K562 (cell line): ENCODE data around the gene CPNE1. TPM values are rescaled to one million over a fixed set of nuclear protein-coding genes. Genes with fewer than 3 reads are reported as not detected.
A peak's percentile ranks its signal among the peaks of the same experiment; 100 is the strongest.

Experiments
- ARID2 ChIP-seq: fragments of 450-650 bp; IDR thresholded peaks from 2 replicates; pipeline ENCODE4 v1.6.1; 2017; ENCODE audit warnings: antibody characterized with exemption, mild to moderate bottlenecking
- ARNT ChIP-seq, 2 experiments: fragments of 450-650 bp; IDR thresholded peaks; 2 replicates each; pipeline ENCODE4 v1.6.1; 2016; ENCODE audit warnings: mild to moderate bottlenecking in 1 of 2
- BCOR ChIP-seq: fragments of 450-650 bp; IDR thresholded peaks from 2 replicates; pipeline ENCODE4 v1.6.1; 2016
- CTBP1 ChIP-seq: fragments of 450-650 bp; IDR thresholded peaks from 2 replicates; pipeline ENCODE4 v1.6.1; 2016; ENCODE audit warnings: borderline replicate concordance
- ESRRB ChIP-seq: fragments of 250-450 bp; sonication (Bioruptor Pico); IDR thresholded peaks from 2 replicates; pipeline ENCODE4 v1.5.0; 2020; ENCODE audit warnings: mild to moderate bottlenecking, moderate library complexity, borderline replicate concordance
- FOXM1 ChIP-seq, 2 experiments: fragments of 450-650 bp in 1 of 2; sonication (generic) in 1 of 2; formaldehyde crosslinking in 1 of 2; IDR thresholded peaks; 2 replicates each; pipeline versions ENCODE4 v1.6.1 to v1.9.0; 2017 to 2022; ENCODE audit warnings: low read depth in 2 of 2, mild to moderate bottlenecking in 2 of 2, missing genetic modification reagents in 1 of 2, moderate library complexity in 1 of 2
- GATAD2A ChIP-seq: fragments of 450-650 bp; IDR thresholded peaks from 2 replicates; pipeline ENCODE4 v1.6.1; 2017
- HMGN3 ChIP-seq: IDR thresholded peaks from 2 replicates; pipeline ENCODE4 v1.6.1; 2011; ENCODE audit warnings: borderline replicate concordance, low read depth, mild to moderate bottlenecking, mixed read lengths, low read length; ENCODE audit not compliant: insufficient read length; ENCODE audit errors: extremely low read depth
- HNRNPLL ChIP-seq: fragments of 200-400 bp; formaldehyde crosslinking; IDR thresholded peaks from 2 replicates; pipeline ENCODE4 v1.6.1; 2017; ENCODE audit warnings: low read length, low read depth, mild to moderate bottlenecking; ENCODE audit not compliant: poor library complexity, severe bottlenecking
- ILF3 ChIP-seq: fragments of 450-650 bp; IDR thresholded peaks from 2 replicates; pipeline ENCODE4 v1.6.1; 2018; ENCODE audit warnings: antibody characterized with exemption, mild to moderate bottlenecking, moderate library complexity, borderline replicate concordance
- NFE2L1 ChIP-seq: fragments of 450-650 bp; IDR thresholded peaks from 2 replicates; pipeline ENCODE4 v1.6.1; 2016; ENCODE audit warnings: missing genetic modification characterization, low read depth, mild to moderate bottlenecking, missing compliant biosample characterization, moderate library complexity, borderline replicate concordance
- PTBP1 ChIP-seq: fragments of 200-400 bp; formaldehyde crosslinking; IDR thresholded peaks from 2 replicates; pipeline ENCODE4 v1.6.1; 2017; ENCODE audit warnings: low read depth, low read length
- polyA plus RNA-seq, 8 experiments: library from polyadenylated mRNA; depleted of rRNA in 4 of 8; stranded (reverse) in 5 of 8; unstranded in 3 of 8; fragments of >200 nt; fragmentation: Nextera tagmentation in 2 of 8; fragmentation: Illumina TruSeq in 1 of 8; extraction: Ambion mirVana in 2 of 8; extraction: Trizol in 1 of 8; gene quantifications; 2 replicates each; pipeline versions ENCODE4 v1.2.1 to v1.2.3, GENCODE V29; 2011 to 2014; ENCODE audit warnings: inconsistent platforms in 1 of 8, missing spikeins in 1 of 8
- total RNA-seq, 7 experiments: library from RNA; depleted of rRNA in 6 of 7; stranded (reverse); fragments of >200 nt in 6 of 7; fragmentation: Illumina TruSeq in 2 of 7; extraction: Trizol in 2 of 7; gene quantifications; 2 replicates each; pipeline versions ENCODE4 v1.2.1 to v1.2.3, GENCODE V29; 2011 to 2021; ENCODE audit warnings: low replicate concordance in 1 of 7
- TF ChIP-seq, protein P1 (sequence below): sonication (generic); formaldehyde crosslinking; IDR thresholded peaks from 2 replicates; pipeline ENCODE4 v1.5.0; 2020; ENCODE audit warnings: missing genetic modification reagents
- TF ChIP-seq, protein P2 (sequence below): fragments of 250-450 bp; sonication (Bioruptor Pico); IDR thresholded peaks from 2 replicates; pipeline ENCODE4 v1.5.0; 2021; ENCODE audit warnings: mild to moderate bottlenecking, borderline replicate concordance
- TF ChIP-seq, protein P3 (sequence below), 2 experiments: fragments of 450-650 bp in 1 of 2; sonication (generic) in 1 of 2; formaldehyde crosslinking; conservative IDR thresholded peaks; 2 replicates each; pipeline versions ENCODE4 v1.4.0 to v1.8.1; 2020 to 2022; ENCODE audit warnings: mild to moderate bottlenecking in 1 of 2, missing genetic modification reagents in 1 of 2
- TF ChIP-seq, protein P4 (sequence below): fragments of 200-800 bp; sonication (Bioruptor generic); IDR thresholded peaks from 2 replicates; pipeline ENCODE4 v1.6.1; 2017; ENCODE audit warnings: missing genetic modification characterization, missing compliant biosample characterization
- TF ChIP-seq, protein P5 (sequence below): fragments of 250-450 bp; sonication (Bioruptor Pico); IDR thresholded peaks from 2 replicates; pipeline ENCODE4 v1.4.0; 2020; ENCODE audit warnings: borderline replicate concordance

Gene CPNE1
- total and polyA plus RNA-seq, 9 of the 15 experiments (the other 6 are each of a cell fraction or from before 2014, with no cell fraction given) = 42.1 to 102 (median 56.0) TPM

DNA sequence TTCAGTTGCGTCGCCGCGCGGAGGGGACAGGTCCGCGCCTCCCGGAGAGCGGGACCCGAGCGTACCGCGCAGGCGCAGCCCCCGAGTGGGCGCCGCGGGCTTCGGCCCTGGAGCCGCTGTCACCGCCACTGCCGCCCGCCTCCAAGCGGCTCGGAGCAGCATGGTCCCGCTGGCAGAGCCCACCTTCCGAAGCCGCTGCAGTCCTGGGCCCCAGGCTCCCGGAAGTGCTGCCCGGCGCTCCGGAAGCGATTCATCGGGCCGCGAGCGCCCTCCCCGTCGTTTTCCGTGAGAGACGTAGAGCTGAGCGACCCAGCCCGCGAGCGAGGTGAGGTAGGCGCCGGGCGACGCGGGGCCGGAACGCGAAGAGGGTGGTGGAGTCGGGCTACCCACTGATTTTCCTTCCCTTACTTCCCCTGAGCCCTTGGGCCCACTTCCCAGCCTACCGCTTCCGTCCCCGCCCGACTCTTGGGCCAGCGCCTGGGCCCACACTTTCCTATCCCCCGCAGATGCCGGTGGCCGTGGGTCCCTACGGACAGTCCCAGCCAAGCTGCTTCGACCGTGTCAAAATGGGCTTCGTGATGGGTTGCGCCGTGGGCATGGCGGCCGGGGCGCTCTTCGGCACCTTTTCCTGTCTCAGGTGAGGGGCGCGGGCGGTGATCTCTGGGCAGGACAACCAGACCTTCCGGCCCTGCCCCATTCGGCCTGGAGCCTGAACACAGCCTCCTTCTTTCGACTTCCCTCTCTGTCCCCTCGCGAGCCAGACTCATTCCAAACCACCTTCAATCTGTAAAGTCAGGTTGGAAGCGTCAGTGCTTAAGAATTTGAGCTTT, 34.6 kb upstream of the CPNE1 start, which contains the start of the genes NFS1 and ROMO1 (continued):
- TF ChIP-seq FOXM1 (IDR thresholded peaks at IDR 0.05; ENCODE audit: low read depth) (no peak), FOXM1 (CRISPR knock-in tag; IDR thresholded peaks at IDR 0.05; ENCODE audit: low read depth) (peak; percentile 25; the same call in 1 of the 2 replicates), ESRRB (CRISPR knock-in tag) (no peak), NFE2L1 (tag) (no peak), HMGN3 (peak; percentile 70), CTBP1 (peak; percentile 44; the same call in 1 of the 2 replicates), PTBP1 (no peak), GATAD2A (no peak), HNRNPLL (peak; percentile 71), ILF3 (no peak), BCOR (no peak), ARNT (IDR thresholded peaks at IDR 0.05) (no peak), ARID2 (no peak)
- TF ChIP-seq, protein P1, sequence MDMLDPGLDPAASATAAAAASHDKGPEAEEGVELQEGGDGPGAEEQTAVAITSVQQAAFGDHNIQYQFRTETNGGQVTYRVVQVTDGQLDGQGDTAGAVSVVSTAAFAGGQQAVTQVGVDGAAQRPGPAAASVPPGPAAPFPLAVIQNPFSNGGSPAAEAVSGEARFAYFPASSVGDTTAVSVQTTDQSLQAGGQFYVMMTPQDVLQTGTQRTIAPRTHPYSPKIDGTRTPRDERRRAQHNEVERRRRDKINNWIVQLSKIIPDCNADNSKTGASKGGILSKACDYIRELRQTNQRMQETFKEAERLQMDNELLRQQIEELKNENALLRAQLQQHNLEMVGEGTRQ (CRISPR knock-in tag) = no peak
- TF ChIP-seq, protein P2, sequence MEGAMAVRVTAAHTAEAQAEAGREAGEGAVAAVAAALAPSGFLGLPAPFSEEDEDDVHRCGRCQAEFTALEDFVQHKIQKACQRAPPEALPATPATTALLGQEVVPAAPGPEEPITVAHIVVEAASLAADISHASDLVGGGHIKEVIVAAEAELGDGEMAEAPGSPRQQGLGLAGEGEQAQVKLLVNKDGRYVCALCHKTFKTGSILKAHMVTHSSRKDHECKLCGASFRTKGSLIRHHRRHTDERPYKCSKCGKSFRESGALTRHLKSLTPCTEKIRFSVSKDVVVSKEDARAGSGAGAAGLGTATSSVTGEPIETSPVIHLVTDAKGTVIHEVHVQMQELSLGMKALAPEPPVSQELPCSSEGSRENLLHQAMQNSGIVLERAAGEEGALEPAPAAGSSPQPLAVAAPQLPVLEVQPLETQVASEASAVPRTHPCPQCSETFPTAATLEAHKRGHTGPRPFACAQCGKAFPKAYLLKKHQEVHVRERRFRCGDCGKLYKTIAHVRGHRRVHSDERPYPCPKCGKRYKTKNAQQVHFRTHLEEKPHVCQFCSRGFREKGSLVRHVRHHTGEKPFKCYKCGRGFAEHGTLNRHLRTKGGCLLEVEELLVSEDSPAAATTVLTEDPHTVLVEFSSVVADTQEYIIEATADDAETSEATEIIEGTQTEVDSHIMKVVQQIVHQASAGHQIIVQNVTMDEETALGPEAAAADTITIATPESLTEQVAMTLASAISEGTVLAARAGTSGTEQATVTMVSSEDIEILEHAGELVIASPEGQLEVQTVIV (CRISPR knock-in tag) = no peak
- TF ChIP-seq, protein P3, sequence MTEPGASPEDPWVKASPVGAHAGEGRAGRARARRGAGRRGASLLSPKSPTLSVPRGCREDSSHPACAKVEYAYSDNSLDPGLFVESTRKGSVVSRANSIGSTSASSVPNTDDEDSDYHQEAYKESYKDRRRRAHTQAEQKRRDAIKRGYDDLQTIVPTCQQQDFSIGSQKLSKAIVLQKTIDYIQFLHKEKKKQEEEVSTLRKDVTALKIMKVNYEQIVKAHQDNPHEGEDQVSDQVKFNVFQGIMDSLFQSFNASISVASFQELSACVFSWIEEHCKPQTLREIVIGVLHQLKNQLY (CRISPR knock-in tag; conservative IDR thresholded peaks at IDR 0.05) = no peak
- TF ChIP-seq, protein P4, sequence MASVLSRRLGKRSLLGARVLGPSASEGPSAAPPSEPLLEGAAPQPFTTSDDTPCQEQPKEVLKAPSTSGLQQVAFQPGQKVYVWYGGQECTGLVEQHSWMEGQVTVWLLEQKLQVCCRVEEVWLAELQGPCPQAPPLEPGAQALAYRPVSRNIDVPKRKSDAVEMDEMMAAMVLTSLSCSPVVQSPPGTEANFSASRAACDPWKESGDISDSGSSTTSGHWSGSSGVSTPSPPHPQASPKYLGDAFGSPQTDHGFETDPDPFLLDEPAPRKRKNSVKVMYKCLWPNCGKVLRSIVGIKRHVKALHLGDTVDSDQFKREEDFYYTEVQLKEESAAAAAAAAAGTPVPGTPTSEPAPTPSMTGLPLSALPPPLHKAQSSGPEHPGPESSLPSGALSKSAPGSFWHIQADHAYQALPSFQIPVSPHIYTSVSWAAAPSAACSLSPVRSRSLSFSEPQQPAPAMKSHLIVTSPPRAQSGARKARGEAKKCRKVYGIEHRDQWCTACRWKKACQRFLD = 0 out of 2 replicates have a peak, but pooled peaks have one; percentile 38
- TF ChIP-seq, protein P5, sequence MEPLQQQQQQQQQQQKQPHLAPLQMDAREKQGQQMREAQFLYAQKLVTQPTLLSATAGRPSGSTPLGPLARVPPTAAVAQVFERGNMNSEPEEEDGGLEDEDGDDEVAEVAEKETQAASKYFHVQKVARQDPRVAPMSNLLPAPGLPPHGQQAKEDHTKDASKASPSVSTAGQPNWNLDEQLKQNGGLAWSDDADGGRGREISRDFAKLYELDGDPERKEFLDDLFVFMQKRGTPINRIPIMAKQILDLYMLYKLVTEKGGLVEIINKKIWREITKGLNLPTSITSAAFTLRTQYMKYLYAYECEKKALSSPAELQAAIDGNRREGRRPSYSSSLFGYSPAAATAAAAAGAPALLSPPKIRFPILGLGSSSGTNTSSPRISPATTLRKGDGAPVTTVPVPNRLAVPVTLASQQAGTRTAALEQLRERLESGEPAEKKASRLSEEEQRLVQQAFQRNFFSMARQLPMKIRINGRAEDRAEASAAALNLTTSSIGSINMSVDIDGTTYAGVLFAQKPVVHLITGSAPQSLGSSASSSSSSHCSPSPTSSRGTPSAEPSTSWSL = no peak
